ENCODE measurements around the gene DNAI4.
"Not testable (repeated sequence)": the region's sequence is repeated elsewhere in the genome, so short reads cannot be mapped to it uniquely, and the experiment has no call there.

DNA sequence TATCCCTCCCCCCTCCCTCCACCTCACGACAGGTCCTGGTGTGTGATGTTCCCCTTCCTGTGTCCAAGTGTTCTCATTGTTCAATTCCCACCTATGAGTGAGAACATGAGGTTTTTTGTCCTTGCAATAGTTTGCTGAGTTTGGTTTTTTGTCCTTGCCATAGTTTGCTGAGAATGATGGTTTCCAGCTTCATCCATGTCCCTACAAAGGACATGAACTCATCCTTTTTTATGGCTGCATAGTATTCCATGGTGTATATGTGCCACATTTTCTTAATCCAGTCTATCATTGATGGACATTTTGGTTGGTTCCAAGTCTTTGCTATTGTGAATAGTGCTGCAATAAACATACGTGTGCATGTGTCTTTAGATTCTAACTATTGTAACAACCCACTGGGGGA is 128.8 kb downstream of the DNAI4 start:
- not testable (repeated sequence) for TF ChIP-seq EZH2 (IDR thresholded peaks at IDR 0.05; ENCODE audit: insufficient read depth, poor library complexity, severe bottlenecking); EZH2phosphoT487 (IDR thresholded peaks at IDR 0.05; ENCODE audit: insufficient read depth, low read depth)
